Panc1 (cell line): ENCODE measurements around the gene WDR7. TPM values are rescaled to one million over a fixed set of nuclear protein-coding genes. Genes with fewer than 3 reads are reported as not detected.

Experiments used
- ATAC-seq: fragments of 200-7000 bp; cut with Tn5 transposase; 2 replicates; pipeline ENCODE4 v1.9.1; 2020; ENCODE audit warnings: mild to moderate bottlenecking, moderate library complexity
- BruUV-seq: library from RNA; stranded (reverse); fragments of 400-500 nt; replicated peaks from 2 replicates; lab custom pipeline; 2021; lab: Mats Ljungman, UMichigan
- CTCF ChIA-PET: fragments of 300-600 bp; sonication (Branson Sonifier 250); formaldehyde crosslinking; loops from one replicate; lab custom pipeline; 2022; ENCODE audit warnings: antibody characterized with exemption; lab: Charles Lee
- POLR2A ChIA-PET: fragments of 300-600 bp; sonication (Branson Sonifier 250); formaldehyde crosslinking; loops from one replicate; lab custom pipeline; 2022; ENCODE audit warnings: antibody characterized with exemption; lab: Charles Lee
- DNase-seq: peaks from one replicate; pipeline ENCODE4 v3.0.0-alpha.2; 2010; ENCODE audit warnings: low read depth, low spot score
- H3K27ac ChIP-seq: 2 replicates; pipeline ENCODE4 v1.5.1; 2011; ENCODE audit warnings: mild to moderate bottlenecking, low read length, inconsistent platforms
- H3K27me3 ChIP-seq: fragments of 200-500 bp; sonication (Bioruptor generic); 2 replicates; pipeline ENCODE4 v1.6.0; 2014; ENCODE audit warnings: low read length, inconsistent platforms; ENCODE audit not compliant: control insufficient read depth, insufficient read depth
- H3K36me3 ChIP-seq: fragments of 200-500 bp; sonication (Bioruptor generic); 2 replicates; pipeline ENCODE4 v1.5.1; 2014; ENCODE audit warnings: inconsistent platforms, mild to moderate bottlenecking, low read length, moderate library complexity; ENCODE audit not compliant: control insufficient read depth, insufficient read depth
- H3K4me1 ChIP-seq: 2 replicates; pipeline ENCODE4 v1.5.1; 2011; ENCODE audit warnings: inconsistent platforms, mild to moderate bottlenecking, low read length, moderate library complexity; ENCODE audit not compliant: control insufficient read depth, insufficient read depth
- H3K4me3 ChIP-seq, 2 experiments: 2 replicates each; pipeline ENCODE4 v1.5.1; 2011 to 2012; ENCODE audit warnings: low read depth in 2 of 2, low read length in 2 of 2, mild to moderate bottlenecking in 2 of 2, inconsistent platforms in 1 of 2, moderate library complexity in 1 of 2
- H3K9me3 ChIP-seq: fragments of 200-500 bp; sonication (Bioruptor generic); 2 replicates; pipeline ENCODE4 v1.5.1; 2014; ENCODE audit warnings: low read depth, mild to moderate bottlenecking, inconsistent platforms, low read length, moderate library complexity; ENCODE audit not compliant: control insufficient read depth, insufficient read depth
- CTCF ChIP-seq: fragments of 450-650 bp; IDR thresholded peaks from 2 replicates; pipeline ENCODE4 v1.5.1; 2017; ENCODE audit warnings: mild to moderate bottlenecking
- POLR2AphosphoS5 ChIP-seq: IDR thresholded peaks from 2 replicates; pipeline ENCODE4 v1.6.1; 2012; ENCODE audit warnings: mild to moderate bottlenecking, low read depth, low read length, moderate library complexity
- REST ChIP-seq, 2 experiments: IDR thresholded peaks; 2 replicates each; pipeline ENCODE4 v1.6.1; 2011 to 2012; ENCODE audit warnings: low read depth in 2 of 2, control low read depth in 1 of 2, low read length in 1 of 2, mild to moderate bottlenecking in 1 of 2, moderate library complexity in 1 of 2; ENCODE audit not compliant: insufficient read depth in 1 of 2
- SIN3A ChIP-seq: IDR thresholded peaks from 2 replicates; pipeline ENCODE4 v1.6.1; 2012; ENCODE audit warnings: low read depth, mild to moderate bottlenecking, low read length, moderate library complexity, borderline replicate concordance; ENCODE audit not compliant: insufficient read depth
- TCF7L2 ChIP-seq: IDR thresholded peaks from 2 replicates; pipeline ENCODE4 v1.6.1; 2011; ENCODE audit warnings: mild to moderate bottlenecking, low read depth, low read length, inconsistent platforms
- in situ Hi-C: cut with HindIII; loops from 2 replicates; pipeline ENCODE4 v1.10.0; 2016; ENCODE audit warnings: low sequenced_read_pairs, low pct_unique_long_range_greater_than_20kb
- intact Hi-C: fragments of 100-400 bp; cut with micrococcal nuclease; formaldehyde crosslinking; loops from one replicate; pipeline ENCODE4 v1.10.0; 2022; ENCODE audit not compliant: unreplicated experiment
- total RNA-seq: library from RNA; stranded (reverse); gene quantifications from one replicate; pipeline ENCODE4 v1.2.1, GENCODE V29; 2021; ENCODE audit not compliant: unreplicated experiment

The WDR7 gene
- total RNA-seq, 1 experiment from 2014 or later, result 12.3 TPM

- BruUV-seq, result no TSS peak
These were observed 233.4 kb downstream of the WDR7 start for GRCh38 chr18:56884511-56884910.

GRCh38 chr18:56888978-56889377 is 237.8 kb downstream of the WDR7 start:
- Histone ChIP-seq H3K36me3 (no peaks in the 10 kb centered on the region), H3K27me3 (no peaks in the 10 kb centered on the region), H3K9me3 (no peaks in the 10 kb centered on the region), H3K27ac (no peak overlapping the region), H3K4me3 (no peak overlapping the region), H3K4me1 (peaks cover 4% of the 10 kb centered on the region; the same call in 1 of the 2 replicates)
- intact Hi-C loops, result no loop called here
- no TSS peak for BruUV-seq
- POLR2A ChIA-PET, result no interaction called here
- CTCF ChIA-PET, result no interaction called here
- in situ Hi-C loops, result no loop called here
- no peak for TF ChIP-seq REST (IDR thresholded peaks at IDR 0.05; ENCODE audit: insufficient read depth in 1 of 2, low read depth in 2 of 2, low read length in 1 of 2)
- TF ChIP-seq TCF7L2, result no peak
- no peak for TF ChIP-seq CTCF
- no peak for TF ChIP-seq SIN3A
- TF ChIP-seq POLR2AphosphoS5, result no peak
- DNase-seq (no peak), ATAC-seq (no peak)

More at GRCh38 chr18:56884511-56884910, 233.4 kb downstream of the WDR7 start:
- no peak overlapping the region for H3K27ac ChIP-seq
- no peaks in the 10 kb centered on the region for H3K4me1 ChIP-seq
- POLR2A ChIA-PET, result interaction anchor here (0.6 kb wide), 1 partner anchor 9 kb away, joined by 4 read pairs; no protein-coding TSS in a partner anchor
- in situ Hi-C loops (no loop called here), intact Hi-C loops (no loop called here)
- TF ChIP-seq CTCF (no peak), REST (IDR thresholded peaks at IDR 0.05; ENCODE audit: insufficient read depth in 1 of 2, low read depth in 2 of 2, low read length in 1 of 2) (no peak), SIN3A (no peak), TCF7L2 (no peak), POLR2AphosphoS5 (no peak)
- H3K4me3 ChIP-seq, result no peak overlapping the region
- CTCF ChIA-PET, result no interaction called here
- no peak for DNase-seq
- H3K27me3 ChIP-seq, result no peaks in the 10 kb centered on the region
- ATAC-seq, result no peak
- no peaks in the 10 kb centered on the region for H3K9me3 ChIP-seq
- H3K36me3 ChIP-seq, result no peaks in the 10 kb centered on the region
